Measurements from ENCODE around the gene SRP19.

SRP19 gene

GRCh38 chr5:112876362-112876761 is 15.3 kb downstream of the SRP19 start:
- H3K9ac ChIP-seq: no peak overlapping the region
- no peak overlapping the region for H3K27ac ChIP-seq
- H2AFZ ChIP-seq: no peak overlapping the region
- no peaks in the 10 kb centered on the region for H3K9me3 ChIP-seq (ENCODE audit: control insufficient read depth, low read length)
- H3K4me3 ChIP-seq (ENCODE audit: low read depth, low read length): no peak overlapping the region
- no peaks in the 10 kb centered on the region for H3K27me3 ChIP-seq (ENCODE audit: control insufficient read depth, insufficient read depth, low read length)
- H3K79me2 ChIP-seq: peaks cover 3% of the 10 kb centered on the region
- no peak overlapping the region for H3K4me2 ChIP-seq (ENCODE audit: low read length)
- no peak for TF ChIP-seq CTCF (IDR thresholded peaks at IDR 0.05)
- no peaks in the 10 kb centered on the region for H3K36me3 ChIP-seq (ENCODE audit: control insufficient read depth, insufficient read depth, low read length)
- peaks cover 2% of the 10 kb centered on the region for H3K4me1 ChIP-seq

GRCh38 chr5:112878101-112878500 is 17.0 kb downstream of the SRP19 start:
- peaks cover 3% of the 10 kb centered on the region for H3K79me2 ChIP-seq
- H3K36me3 ChIP-seq (ENCODE audit: control insufficient read depth, insufficient read depth, low read length): no peaks in the 10 kb centered on the region
- H3K27ac ChIP-seq: no peak overlapping the region

GRCh38 chr5:112878760-112879159 is 17.7 kb downstream of the SRP19 start:
- Histone ChIP-seq H3K4me2 (ENCODE audit: low read length) (no peak overlapping the region), H3K79me2 (no peaks in the 10 kb centered on the region), H2AFZ (no peak overlapping the region), H3K27me3 (ENCODE audit: control insufficient read depth, insufficient read depth, low read length) (no peaks in the 10 kb centered on the region), H3K36me3 (ENCODE audit: control insufficient read depth, insufficient read depth, low read length) (no peaks in the 10 kb centered on the region), H3K9ac (no peak overlapping the region), H3K9me3 (ENCODE audit: control insufficient read depth, low read length) (no peaks in the 10 kb centered on the region), H3K4me3 (ENCODE audit: low read depth, low read length) (no peak overlapping the region), H3K27ac (no peak overlapping the region), H3K4me1 (peaks cover 2% of the 10 kb centered on the region)
- no peak for TF ChIP-seq CTCF (IDR thresholded peaks at IDR 0.05)

More at GRCh38 chr5:112878101-112878500, 17.0 kb downstream of the SRP19 start:
- Histone ChIP-seq H3K4me2 (ENCODE audit: low read length) (no peak overlapping the region), H3K4me1 (peaks cover 2% of the 10 kb centered on the region), H3K9ac (no peak overlapping the region), H3K27me3 (ENCODE audit: control insufficient read depth, insufficient read depth, low read length) (no peaks in the 10 kb centered on the region), H3K4me3 (ENCODE audit: low read depth, low read length) (no peak overlapping the region), H3K9me3 (ENCODE audit: control insufficient read depth, low read length) (no peaks in the 10 kb centered on the region), H2AFZ (no peak overlapping the region)
- no peak for TF ChIP-seq CTCF (IDR thresholded peaks at IDR 0.05)

GRCh38 chr5:112880219-112880964 is 19.3 kb downstream of the SRP19 start:
- no peak for TF ChIP-seq CTCF (IDR thresholded peaks at IDR 0.05)
- no peak overlapping the region for H3K27ac ChIP-seq
- no peak overlapping the region for H3K9ac ChIP-seq
- H3K4me1 ChIP-seq: peaks cover 2% of the 10 kb centered on the region
- H3K27me3 ChIP-seq (ENCODE audit: control insufficient read depth, insufficient read depth, low read length): no peaks in the 10 kb centered on the region
- no peak overlapping the region for H3K4me2 ChIP-seq (ENCODE audit: low read length)
- no peak overlapping the region for H3K4me3 ChIP-seq (ENCODE audit: low read depth, low read length)
- H2AFZ ChIP-seq: no peak overlapping the region
- H3K9me3 ChIP-seq (ENCODE audit: control insufficient read depth, low read length): no peaks in the 10 kb centered on the region
- no peaks in the 10 kb centered on the region for H3K36me3 ChIP-seq (ENCODE audit: control insufficient read depth, insufficient read depth, low read length)
- no peaks in the 10 kb centered on the region for H3K79me2 ChIP-seq

- H3K4me2 ChIP-seq (ENCODE audit: low read length): no peak overlapping the region
Observed at GRCh38 chr5:112883192-112883591, 22.1 kb downstream of the SRP19 start.

More at GRCh38 chr5:112883192-112883591, 22.1 kb downstream of the SRP19 start:
- H3K4me1 ChIP-seq: peaks cover 2% of the 10 kb centered on the region
- no peaks in the 10 kb centered on the region for H3K9me3 ChIP-seq (ENCODE audit: control insufficient read depth, low read length)
- H2AFZ ChIP-seq: no peak overlapping the region
- H3K9ac ChIP-seq: no peak overlapping the region
- H3K79me2 ChIP-seq: no peaks in the 10 kb centered on the region
- no peaks in the 10 kb centered on the region for H3K36me3 ChIP-seq (ENCODE audit: control insufficient read depth, insufficient read depth, low read length)
- no peak overlapping the region for H3K27ac ChIP-seq
- H3K4me3 ChIP-seq (ENCODE audit: low read depth, low read length): no peak overlapping the region
- H3K27me3 ChIP-seq (ENCODE audit: control insufficient read depth, insufficient read depth, low read length): no peaks in the 10 kb centered on the region
- TF ChIP-seq CTCF (IDR thresholded peaks at IDR 0.05): no peak

All from parathyroid adenoma (tissue), 2 donors.